ENCODE data around the gene ADGRL3.

DNA sequence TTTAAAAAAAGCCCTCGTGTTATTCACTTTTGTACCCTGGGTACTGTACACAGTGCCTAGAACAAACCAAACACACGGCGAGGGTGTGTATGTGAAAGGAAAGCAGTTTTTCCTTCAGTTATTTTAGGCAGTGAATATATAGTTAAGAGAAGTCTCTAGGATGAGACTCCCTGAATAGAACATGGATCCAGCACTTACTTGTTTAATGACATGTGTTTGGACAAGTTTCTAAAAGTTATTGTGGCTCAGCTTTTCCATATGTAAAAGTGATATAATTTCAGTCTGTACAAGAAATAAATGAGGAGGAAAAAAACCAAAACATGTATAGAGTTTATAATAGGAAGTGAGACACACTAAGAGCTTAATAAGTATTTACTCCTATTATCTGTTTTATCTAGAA lies 273.2 kb downstream of the ADGRL3 start:
- TF ChIP-seq, protein P1, sequence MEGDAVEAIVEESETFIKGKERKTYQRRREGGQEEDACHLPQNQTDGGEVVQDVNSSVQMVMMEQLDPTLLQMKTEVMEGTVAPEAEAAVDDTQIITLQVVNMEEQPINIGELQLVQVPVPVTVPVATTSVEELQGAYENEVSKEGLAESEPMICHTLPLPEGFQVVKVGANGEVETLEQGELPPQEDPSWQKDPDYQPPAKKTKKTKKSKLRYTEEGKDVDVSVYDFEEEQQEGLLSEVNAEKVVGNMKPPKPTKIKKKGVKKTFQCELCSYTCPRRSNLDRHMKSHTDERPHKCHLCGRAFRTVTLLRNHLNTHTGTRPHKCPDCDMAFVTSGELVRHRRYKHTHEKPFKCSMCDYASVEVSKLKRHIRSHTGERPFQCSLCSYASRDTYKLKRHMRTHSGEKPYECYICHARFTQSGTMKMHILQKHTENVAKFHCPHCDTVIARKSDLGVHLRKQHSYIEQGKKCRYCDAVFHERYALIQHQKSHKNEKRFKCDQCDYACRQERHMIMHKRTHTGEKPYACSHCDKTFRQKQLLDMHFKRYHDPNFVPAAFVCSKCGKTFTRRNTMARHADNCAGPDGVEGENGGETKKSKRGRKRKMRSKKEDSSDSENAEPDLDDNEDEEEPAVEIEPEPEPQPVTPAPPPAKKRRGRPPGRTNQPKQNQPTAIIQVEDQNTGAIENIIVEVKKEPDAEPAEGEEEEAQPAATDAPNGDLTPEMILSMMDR (IDR thresholded peaks at IDR 0.05), result no peak
- TF ChIP-seq POLR2A (IDR thresholded peaks at IDR 0.05), result no peak

Measured in thyroid gland (tissue), 4 donors.